Measurements from ENCODE around the gene TCAF1.
"Not testable (repeated sequence)": the region's sequence is repeated elsewhere in the genome, so short reads cannot be mapped to it uniquely, and the experiment has no call there.

Gene TCAF1

GRCh38 chr7:143878884-143879283 lies 23.1 kb downstream of the TCAF1 start:
- Histone ChIP-seq H3K4me1 (ENCODE audit: insufficient read depth, low read length) (no peaks in the 10 kb centered on the region), H3K4me2 (ENCODE audit: insufficient read depth, low read length) (no peak overlapping the region), H3K9me3 (ENCODE audit: insufficient read depth, low read length, severe bottlenecking) (no peaks in the 10 kb centered on the region), H4K20me1 (ENCODE audit: insufficient read depth, low read length) (peaks cover 25% of the 10 kb centered on the region), H3K79me2 (ENCODE audit: insufficient read depth, low read length) (peaks cover 25% of the 10 kb centered on the region; the same call in 1 of the 2 replicates), H2AFZ (ENCODE audit: low read depth, low read length) (no peak overlapping the region), H3K27me3 (ENCODE audit: insufficient read depth, low read length, poor library complexity) (no peaks in the 10 kb centered on the region), H3K36me3 (ENCODE audit: insufficient read depth, low read length) (peaks cover 30% of the 10 kb centered on the region), H3K4me3 (ENCODE audit: low read depth in 1 of 2, low read length in 2 of 2) (no peak overlapping the region), H3K27ac (ENCODE audit: low read length) (no peak overlapping the region), H3K9ac (ENCODE audit: low read depth, low read length) (no peak overlapping the region)
- ATAC-seq (ENCODE audit: insufficient read depth, low read depth) (no peak), DNase-seq (no peak)
- TF ChIP-seq EZH2 (IDR thresholded peaks at IDR 0.05; ENCODE audit: borderline replicate concordance, low read depth, low read length, severe bottlenecking) (no peak), CTCF (IDR thresholded peaks at IDR 0.05; ENCODE audit: borderline replicate concordance, extremely low read depth, low read length, poor library complexity, severe bottlenecking) (no peak)

GRCh38 chr7:143877098-143877497 lies 24.9 kb downstream of the TCAF1 start:
- no peaks in the 10 kb centered on the region for H3K9me3 ChIP-seq (ENCODE audit: insufficient read depth, low read length, severe bottlenecking)
- H3K4me2 ChIP-seq (ENCODE audit: insufficient read depth, low read length): no peak overlapping the region
- peaks cover 30% of the 10 kb centered on the region for H3K36me3 ChIP-seq (ENCODE audit: insufficient read depth, low read length)
- H3K79me2 ChIP-seq (ENCODE audit: insufficient read depth, low read length): peaks cover 19% of the 10 kb centered on the region; the same call in 1 of the 2 replicates
- H3K9ac ChIP-seq (ENCODE audit: low read depth, low read length): no peak overlapping the region
- ATAC-seq (ENCODE audit: insufficient read depth, low read depth) (no peak), DNase-seq (no peak)
- H2AFZ ChIP-seq (ENCODE audit: low read depth, low read length): no peak overlapping the region
- no peak overlapping the region for H3K4me3 ChIP-seq (ENCODE audit: low read depth in 1 of 2, low read length in 2 of 2)
- H3K4me1 ChIP-seq (ENCODE audit: insufficient read depth, low read length): no peaks in the 10 kb centered on the region
- no peak overlapping the region for H3K27ac ChIP-seq (ENCODE audit: low read length)
- peaks cover 19% of the 10 kb centered on the region for H4K20me1 ChIP-seq (ENCODE audit: insufficient read depth, low read length)
- TF ChIP-seq CTCF (IDR thresholded peaks at IDR 0.05; ENCODE audit: borderline replicate concordance, extremely low read depth, low read length, poor library complexity, severe bottlenecking) (no peak), EZH2 (IDR thresholded peaks at IDR 0.05; ENCODE audit: borderline replicate concordance, low read depth, low read length, severe bottlenecking) (no peak)
- H3K27me3 ChIP-seq (ENCODE audit: insufficient read depth, low read length, poor library complexity): no peaks in the 10 kb centered on the region

GRCh38 chr7:143876218-143876617 lies 25.8 kb downstream of the TCAF1 start:
- Histone ChIP-seq H3K79me2 (ENCODE audit: insufficient read depth, low read length) (peaks cover 19% of the 10 kb centered on the region; the same call in 1 of the 2 replicates), H3K9me3 (ENCODE audit: insufficient read depth, low read length, severe bottlenecking) (no peaks in the 10 kb centered on the region), H3K4me3 (ENCODE audit: low read depth in 1 of 2, low read length in 2 of 2) (no peak overlapping the region), H3K36me3 (ENCODE audit: insufficient read depth, low read length) (peaks cover 30% of the 10 kb centered on the region), H2AFZ (ENCODE audit: low read depth, low read length) (no peak overlapping the region), H3K27me3 (ENCODE audit: insufficient read depth, low read length, poor library complexity) (no peaks in the 10 kb centered on the region), H4K20me1 (ENCODE audit: insufficient read depth, low read length) (peaks cover 14% of the 10 kb centered on the region), H3K4me1 (ENCODE audit: insufficient read depth, low read length) (no peaks in the 10 kb centered on the region), H3K9ac (ENCODE audit: low read depth, low read length) (no peak overlapping the region), H3K4me2 (ENCODE audit: insufficient read depth, low read length) (no peak overlapping the region), H3K27ac (ENCODE audit: low read length) (no peak overlapping the region)
- DNase-seq: no peak
- no peak for TF ChIP-seq CTCF (IDR thresholded peaks at IDR 0.05; ENCODE audit: borderline replicate concordance, extremely low read depth, low read length, poor library complexity, severe bottlenecking)
- TF ChIP-seq EZH2 (IDR thresholded peaks at IDR 0.05; ENCODE audit: borderline replicate concordance, low read depth, low read length, severe bottlenecking): no peak
- no peak for ATAC-seq (ENCODE audit: insufficient read depth, low read depth)

- not testable (repeated sequence) for H3K9ac ChIP-seq (ENCODE audit: low read depth, low read length); H3K79me2 ChIP-seq (ENCODE audit: insufficient read depth, low read length); H3K4me3 ChIP-seq (ENCODE audit: low read depth in 1 of 2, low read length in 2 of 2); H4K20me1 ChIP-seq (ENCODE audit: insufficient read depth, low read length); H3K4me2 ChIP-seq (ENCODE audit: insufficient read depth, low read length); H3K27ac ChIP-seq (ENCODE audit: low read length); DNase-seq; ATAC-seq (ENCODE audit: insufficient read depth, low read depth); H3K9me3 ChIP-seq (ENCODE audit: insufficient read depth, low read length, severe bottlenecking); H3K27me3 ChIP-seq (ENCODE audit: insufficient read depth, low read length, poor library complexity); H2AFZ ChIP-seq (ENCODE audit: low read depth, low read length); H3K4me1 ChIP-seq (ENCODE audit: insufficient read depth, low read length)
- H3K36me3 ChIP-seq (ENCODE audit: insufficient read depth, low read length): peaks cover 30% of the 10 kb centered on the region
These were observed 28.7 kb downstream of the TCAF1 start for GRCh38 chr7:143873242-143873641.

- peaks cover 20% of the 10 kb centered on the region for H3K36me3 ChIP-seq (ENCODE audit: insufficient read depth, low read length)
- not testable (repeated sequence) for ATAC-seq (ENCODE audit: insufficient read depth, low read depth); H3K27ac ChIP-seq (ENCODE audit: low read length); H3K4me3 ChIP-seq (ENCODE audit: low read depth in 1 of 2, low read length in 2 of 2); H3K27me3 ChIP-seq (ENCODE audit: insufficient read depth, low read length, poor library complexity); H3K79me2 ChIP-seq (ENCODE audit: insufficient read depth, low read length); H3K4me1 ChIP-seq (ENCODE audit: insufficient read depth, low read length); DNase-seq; H3K9me3 ChIP-seq (ENCODE audit: insufficient read depth, low read length, severe bottlenecking); H3K4me2 ChIP-seq (ENCODE audit: insufficient read depth, low read length); H2AFZ ChIP-seq (ENCODE audit: low read depth, low read length); H4K20me1 ChIP-seq (ENCODE audit: insufficient read depth, low read length); H3K9ac ChIP-seq (ENCODE audit: low read depth, low read length)
These were observed 30.4 kb downstream of the TCAF1 start for GRCh38 chr7:143871534-143871933.

- H3K9me3 ChIP-seq (ENCODE audit: insufficient read depth, low read length, severe bottlenecking); H3K79me2 ChIP-seq (ENCODE audit: insufficient read depth, low read length); ATAC-seq (ENCODE audit: insufficient read depth, low read depth); H3K9ac ChIP-seq (ENCODE audit: low read depth, low read length); DNase-seq; H3K4me3 ChIP-seq (ENCODE audit: low read depth in 1 of 2, low read length in 2 of 2); H3K27ac ChIP-seq (ENCODE audit: low read length); H3K4me2 ChIP-seq (ENCODE audit: insufficient read depth, low read length); H3K4me1 ChIP-seq (ENCODE audit: insufficient read depth, low read length); H3K27me3 ChIP-seq (ENCODE audit: insufficient read depth, low read length, poor library complexity); H4K20me1 ChIP-seq (ENCODE audit: insufficient read depth, low read length); H2AFZ ChIP-seq (ENCODE audit: low read depth, low read length); H3K36me3 ChIP-seq (ENCODE audit: insufficient read depth, low read length): not testable (repeated sequence)
These were observed 44.0 kb downstream of the TCAF1 start for GRCh38 chr7:143857994-143858393.
